OCI-M2 (cell line): Measurements from ENCODE around the gene B3GNT5.

Experiments
- DNase-seq: peaks from one replicate; lab custom pipeline; 2025; ENCODE audit not compliant: unreplicated experiment; lab: John Stamatoyannopoulos, UW

B3GNT5 gene

DNA sequence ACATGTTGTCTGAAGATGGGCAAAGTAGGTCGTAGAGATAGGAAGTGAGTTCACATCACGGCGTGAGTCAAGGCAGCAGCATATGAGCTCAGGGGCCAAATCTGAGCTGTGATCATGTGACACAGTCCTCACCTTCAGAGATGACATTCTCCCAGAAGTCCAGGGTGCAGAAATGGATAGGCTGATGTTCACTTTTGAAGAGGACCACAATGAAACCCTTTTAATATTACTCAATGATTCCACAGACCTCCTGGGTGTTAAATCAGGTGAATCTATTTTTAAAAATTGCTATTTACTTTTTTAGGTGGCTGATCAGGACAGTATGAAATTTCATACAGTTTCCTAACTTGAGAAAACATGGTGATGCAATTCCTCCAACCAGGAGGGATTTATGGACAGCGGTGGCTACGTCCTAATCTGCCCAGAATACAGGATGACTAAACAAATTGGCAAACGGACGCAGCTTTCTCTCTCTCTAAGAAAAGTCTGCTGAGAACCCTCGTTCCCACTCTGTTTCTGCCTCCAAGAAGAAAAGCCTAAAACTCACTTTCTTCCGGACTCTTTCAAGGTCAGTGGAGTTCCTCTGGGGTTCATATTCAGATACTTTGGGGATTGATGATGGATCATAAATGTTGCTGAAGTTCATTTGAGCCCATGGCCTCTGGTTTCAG, 34.4 kb downstream of the B3GNT5 start:
- DNase-seq = no peak

DNA sequence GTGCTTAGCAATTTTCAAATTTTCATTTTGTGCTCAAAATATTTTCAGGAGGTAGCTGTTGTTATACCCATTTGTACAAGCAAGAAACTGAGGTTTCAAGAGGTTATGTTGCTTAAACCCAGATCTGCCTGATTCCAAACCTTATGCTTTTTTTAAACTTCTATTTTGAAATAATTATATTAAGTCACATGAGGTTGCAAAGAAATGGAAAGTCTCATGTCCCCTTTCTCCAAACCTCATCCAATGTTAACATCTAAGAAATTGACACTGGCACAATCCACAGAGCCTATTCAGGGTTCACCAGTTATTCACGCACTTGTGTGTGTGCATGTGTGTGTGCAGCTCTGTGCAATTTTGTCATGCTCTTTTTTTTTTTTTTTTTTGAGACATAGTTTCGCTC, 35.1 kb downstream of the B3GNT5 start:
- no peak for DNase-seq

DNA sequence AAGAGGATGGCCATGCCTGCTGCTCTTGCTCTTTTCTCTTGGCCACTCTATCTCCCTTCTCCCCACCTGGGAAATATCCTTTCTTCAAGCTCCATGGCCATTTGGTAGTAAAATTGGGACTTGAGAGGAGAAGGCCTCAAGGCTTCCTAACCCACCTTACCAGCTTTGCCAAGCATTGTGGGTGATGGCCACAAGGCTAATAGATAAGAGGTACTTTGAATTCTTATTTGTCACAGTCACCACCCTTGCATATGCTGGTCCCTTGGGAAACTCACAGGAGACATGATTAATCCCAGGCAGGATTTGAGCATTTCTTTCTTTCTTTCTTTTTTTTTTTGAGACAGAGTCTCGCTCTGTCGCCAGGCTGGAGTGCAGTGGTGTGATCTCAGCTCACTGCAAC, 37.2 kb downstream of the B3GNT5 start:
- DNase-seq = no peak

DNA sequence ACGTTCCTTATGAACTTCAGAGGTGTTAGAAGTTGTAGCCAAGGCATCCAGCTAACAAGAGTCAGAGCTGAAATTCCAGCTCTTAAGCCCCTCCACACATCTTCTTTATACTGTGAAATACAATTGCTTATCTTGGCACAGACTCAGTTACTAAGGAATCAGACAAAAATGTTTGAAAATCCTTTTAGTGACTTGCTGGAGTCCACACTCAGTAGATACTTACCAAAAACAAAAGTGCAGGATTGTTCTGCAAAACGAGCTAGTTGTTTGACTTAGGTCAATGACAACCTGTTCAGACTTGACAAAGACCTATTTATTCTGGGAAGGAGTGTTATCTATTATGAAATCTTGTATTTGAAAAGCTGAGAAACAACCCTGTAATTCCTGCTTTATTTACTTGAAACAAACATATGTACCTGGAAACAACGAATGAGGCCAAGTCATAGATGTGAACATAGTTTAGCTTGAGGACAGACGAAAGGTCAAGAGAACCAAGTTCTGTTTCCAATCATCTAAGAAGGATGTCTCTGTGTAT, 38.5 kb downstream of the B3GNT5 start:
- DNase-seq = no peak

DNA sequence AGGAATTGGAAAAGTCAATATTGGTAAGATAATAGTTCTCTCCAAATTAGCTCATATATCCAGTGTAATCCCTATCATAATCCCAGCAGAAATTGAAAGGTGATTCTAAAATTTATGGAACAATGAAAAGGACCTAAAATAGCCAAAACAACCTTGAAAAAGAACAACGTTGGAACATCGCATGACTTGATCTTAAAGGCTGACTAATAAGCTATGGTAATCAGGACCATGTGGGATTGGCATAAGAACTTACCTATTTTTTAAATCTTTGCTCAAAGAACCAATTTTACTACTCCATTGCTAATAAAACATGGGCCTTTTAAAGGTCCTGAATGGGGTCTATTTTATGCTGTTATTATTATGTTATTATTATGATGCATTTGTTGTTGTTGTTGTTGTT, 40.9 kb downstream of the B3GNT5 start:
- DNase-seq = no peak

DNA sequence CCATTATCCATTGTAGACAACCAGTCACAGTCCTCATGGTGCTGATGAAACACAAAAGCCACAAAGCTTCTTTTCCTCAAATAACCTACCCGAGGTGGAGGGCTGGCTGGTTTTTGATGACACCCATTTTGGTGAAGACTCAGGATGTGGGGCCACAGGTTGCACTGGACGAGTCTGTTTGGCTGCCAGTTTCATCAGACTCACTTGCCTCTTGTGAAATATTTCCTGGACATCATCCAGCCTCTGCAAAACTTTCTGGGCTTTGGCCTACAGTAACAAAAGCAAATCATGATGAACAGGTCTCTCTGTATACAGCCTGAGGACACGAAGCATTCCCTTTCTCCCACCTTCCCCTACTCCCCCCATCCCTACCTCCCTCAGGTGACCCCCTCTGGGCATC, 42.2 kb downstream of the B3GNT5 start:
- DNase-seq = no peak

DNA sequence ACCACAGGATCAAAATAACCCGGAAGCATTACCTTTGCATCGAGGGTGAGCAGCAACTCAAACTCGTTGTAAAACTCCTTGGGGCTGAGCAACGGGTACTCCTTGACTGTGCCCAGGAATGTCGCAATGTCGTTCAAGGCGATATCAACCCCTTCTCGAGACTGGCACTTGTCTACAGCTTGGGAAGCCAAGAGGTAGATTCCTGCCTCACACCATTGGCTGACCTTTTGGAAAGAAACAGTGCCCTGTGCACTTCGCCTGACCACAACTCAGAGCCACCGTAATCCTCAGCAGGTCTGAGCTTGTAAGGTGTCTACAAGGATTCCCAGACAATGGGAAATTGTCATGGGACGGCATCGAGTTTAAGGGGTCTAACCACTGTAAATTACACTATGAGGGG, 43.9 kb downstream of the B3GNT5 start:
- DNase-seq = no peak

DNA sequence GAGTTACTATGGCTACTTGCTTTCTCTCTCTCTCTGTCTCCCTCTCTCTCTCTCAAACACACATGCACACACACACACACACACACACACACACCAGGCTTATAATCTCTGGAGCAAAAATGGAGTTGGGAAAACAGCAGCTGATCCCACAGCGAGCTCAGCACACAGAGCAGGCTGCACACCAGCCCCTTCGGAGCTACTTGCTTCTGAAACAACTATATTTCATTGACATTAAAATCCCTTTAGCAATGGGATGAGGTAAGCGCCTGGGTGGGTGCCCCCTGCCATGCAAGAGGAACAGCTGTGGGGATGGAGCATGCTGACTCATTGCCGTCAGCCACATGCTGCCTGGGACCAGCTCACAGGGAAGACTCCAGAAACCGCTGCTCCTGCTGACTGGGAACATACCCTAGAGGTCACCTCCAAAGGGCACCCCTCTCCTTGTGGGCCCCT, 45.7 kb downstream of the B3GNT5 start:
- no peak for DNase-seq

DNA sequence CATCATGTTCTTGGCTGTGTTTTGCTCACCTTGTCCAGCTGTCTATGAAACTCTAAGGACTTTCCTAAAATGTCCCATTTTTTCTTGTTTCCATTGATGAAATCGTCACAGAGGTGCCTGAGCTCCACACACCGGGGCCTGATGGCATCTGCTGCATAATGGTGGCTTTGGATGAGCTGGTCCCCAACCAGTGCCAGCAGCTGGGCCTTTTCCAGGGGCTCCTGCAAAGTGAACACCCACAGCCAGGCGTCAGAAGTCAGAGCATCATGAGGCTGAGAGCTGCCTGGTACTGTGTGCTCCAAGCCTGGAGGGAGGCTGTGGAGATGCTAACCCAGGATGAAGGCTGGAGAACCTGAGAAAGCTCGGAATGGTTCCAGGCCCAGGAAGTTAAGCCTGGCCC, 46.9 kb downstream of the B3GNT5 start:
- DNase-seq = no peak

DNA sequence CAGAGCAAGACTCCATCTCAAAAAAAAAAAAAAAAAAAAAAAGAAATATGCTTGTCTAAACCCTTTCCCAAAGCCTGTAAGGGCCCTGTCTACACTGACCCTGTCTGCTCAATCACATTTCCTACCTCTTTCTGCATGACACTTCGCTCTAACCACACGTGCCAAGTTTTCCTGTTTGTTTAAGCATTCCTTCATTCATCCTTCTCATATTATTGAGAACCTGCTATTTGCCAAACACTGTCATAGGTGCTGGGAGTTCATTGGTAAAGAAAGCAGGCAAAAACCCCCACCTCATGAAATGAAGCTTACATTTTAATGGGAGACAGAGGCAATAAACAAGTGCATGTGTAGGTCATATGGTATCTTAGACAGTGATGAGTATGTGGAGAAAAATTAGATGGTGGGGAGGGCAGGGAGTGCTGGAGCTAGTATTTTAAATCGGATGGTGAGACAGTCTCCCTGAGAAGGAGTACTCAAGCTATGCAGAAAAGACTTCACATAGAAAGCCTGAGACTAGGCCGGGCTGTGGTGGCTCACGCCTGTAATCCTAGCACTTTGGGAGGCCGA, 48.0 kb downstream of the B3GNT5 start:
- no peak for DNase-seq

DNA sequence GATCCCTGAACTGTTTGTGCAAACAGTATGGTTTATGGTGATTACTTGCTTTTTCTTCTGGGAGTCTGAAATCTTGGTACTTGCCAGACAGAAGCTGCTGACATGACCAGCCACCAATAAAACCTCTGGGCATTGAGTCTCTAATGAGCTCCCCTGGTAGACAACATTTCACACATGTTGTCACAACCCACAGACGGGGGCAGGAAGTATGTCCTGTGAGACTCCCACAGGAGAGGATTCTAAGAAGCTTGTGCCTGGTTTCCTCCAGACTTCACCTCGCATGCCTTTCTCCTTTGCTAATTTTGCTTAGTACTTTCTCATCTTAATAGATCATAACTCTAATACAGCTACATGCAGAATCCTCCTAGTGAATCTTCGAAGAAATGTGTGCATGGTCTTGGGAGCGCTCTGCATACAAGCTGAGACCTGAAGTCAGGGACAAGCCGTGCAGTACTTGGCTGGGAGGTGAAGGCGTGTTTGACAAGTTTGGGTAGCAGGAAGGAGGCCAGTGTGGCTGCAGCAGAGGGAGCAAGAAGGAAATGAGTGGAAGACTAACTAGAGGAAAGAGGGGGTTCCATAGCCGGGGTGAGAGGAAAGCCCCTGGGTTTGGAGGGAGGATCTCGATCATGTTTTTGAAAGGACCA, 49.0 kb downstream of the B3GNT5 start:
- DNase-seq = no peak

DNA sequence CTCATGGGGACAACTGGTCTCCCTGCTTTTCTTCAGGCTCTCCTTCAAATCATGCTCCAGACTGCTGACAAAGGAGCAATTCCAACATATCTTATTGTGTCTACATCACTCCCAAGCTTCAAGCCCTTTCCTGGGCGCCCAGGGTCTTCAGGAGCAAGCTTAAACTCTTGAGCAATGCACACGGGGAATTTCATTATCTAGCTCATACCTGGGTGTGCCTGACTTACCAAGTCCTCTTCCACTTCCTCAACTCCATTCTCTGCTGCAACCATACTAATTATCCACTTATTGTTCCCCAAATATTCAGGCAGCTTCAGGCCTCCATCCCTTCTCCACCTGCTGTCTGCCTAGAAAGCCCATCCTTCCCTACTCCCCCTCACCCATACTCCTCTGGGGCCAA, 50.6 kb downstream of the B3GNT5 start:
- DNase-seq = no peak

DNA sequence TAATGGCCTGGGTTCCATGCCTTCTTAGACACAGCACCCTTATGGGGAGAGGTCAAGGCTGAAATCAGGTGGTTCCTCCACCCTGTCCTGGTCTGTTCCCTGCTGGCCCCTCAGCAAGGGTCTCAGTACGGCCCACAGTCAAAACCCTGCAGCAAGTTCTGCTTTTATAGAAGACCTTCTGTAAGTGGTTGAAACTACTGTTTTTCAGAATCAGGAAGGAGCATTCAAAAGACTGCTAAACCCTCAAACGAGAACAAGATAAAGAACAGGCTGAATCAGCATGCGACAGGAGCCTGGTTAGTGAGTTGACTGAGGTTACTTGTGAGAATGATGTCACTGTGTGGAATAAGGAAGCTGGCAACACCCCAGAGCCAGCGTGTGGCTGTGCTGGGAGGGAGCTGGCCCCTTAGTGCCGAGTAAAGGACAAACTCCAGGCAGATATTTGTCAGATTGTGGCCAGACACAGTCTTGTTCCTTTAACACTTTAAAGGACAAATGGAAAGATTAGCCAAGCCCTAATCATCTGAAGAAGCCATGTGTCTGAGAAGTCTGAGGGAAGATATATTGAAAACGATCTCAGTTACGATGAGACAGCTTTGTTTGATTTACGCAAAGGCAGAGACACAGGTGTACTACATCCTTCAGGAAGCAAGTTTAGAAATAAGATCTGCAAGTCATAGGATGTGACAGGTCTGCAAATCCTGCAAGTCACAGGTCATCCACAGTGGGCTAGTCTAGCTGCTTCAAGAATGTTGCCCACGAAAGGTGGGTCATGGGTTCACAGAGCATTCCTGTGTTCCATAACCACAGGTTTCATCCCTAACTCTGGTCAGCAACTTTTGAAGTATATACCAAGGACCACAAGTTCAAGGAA, 54.0 kb downstream of the B3GNT5 start:
- no peak for DNase-seq

DNA sequence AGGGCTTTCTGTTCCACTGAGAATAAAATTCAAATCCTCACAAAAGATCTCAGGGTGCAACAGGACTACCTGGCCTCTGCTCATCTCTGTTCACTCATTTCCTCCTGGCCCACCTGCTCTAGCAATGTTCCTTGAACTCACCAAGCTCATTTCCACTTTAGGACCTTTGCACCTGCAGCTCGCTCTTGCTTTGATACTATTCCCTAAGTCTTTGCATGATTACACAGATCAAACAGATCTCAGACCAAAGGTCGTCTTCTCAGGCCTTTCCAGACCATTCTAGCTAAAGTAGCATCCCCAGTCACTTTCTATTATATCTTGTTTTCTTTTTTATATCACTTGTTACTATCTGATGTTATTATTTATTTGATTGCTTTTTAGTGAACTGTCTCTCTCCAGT, 54.7 kb downstream of the B3GNT5 start:
- DNase-seq = no peak

DNA sequence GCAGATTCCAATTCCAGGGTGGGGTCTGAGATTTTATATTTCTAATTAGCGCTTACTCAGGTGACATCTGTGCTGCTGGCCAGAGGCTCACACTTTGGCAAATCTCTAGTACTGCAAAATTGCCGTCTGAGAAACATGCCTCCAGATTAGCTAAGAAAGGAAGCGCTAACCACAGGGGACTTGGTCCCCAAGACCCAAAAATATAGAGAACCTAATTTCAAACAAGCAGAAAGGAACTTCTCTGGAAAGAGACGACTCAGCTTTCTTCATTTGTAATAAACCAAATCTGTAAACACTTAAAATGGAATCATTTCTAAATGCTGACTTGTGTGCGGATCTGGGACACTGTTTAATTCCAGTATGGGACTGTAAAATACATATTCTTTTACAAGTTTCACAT, 55.7 kb downstream of the B3GNT5 start:
- DNase-seq = no peak

DNA sequence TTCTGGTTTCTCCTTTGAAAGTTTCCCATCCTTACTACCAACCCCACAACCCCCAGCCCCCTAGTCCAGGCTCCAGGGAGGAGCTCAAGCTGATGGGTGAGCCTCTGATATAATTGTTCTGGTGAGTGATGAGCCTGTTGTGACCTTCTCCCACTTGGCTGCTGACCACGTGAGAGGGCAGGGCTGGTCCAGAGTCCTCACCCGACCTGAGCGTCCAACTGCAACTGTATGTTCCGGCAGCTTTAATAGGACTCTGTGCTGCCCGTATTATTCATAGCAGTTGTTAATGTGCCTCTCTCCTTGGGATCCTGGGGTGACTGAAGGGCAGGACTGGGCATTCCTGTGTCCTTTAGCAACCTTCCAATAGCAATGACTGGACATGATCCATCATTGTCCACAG, 56.2 kb downstream of the B3GNT5 start:
- no peak for DNase-seq

DNA sequence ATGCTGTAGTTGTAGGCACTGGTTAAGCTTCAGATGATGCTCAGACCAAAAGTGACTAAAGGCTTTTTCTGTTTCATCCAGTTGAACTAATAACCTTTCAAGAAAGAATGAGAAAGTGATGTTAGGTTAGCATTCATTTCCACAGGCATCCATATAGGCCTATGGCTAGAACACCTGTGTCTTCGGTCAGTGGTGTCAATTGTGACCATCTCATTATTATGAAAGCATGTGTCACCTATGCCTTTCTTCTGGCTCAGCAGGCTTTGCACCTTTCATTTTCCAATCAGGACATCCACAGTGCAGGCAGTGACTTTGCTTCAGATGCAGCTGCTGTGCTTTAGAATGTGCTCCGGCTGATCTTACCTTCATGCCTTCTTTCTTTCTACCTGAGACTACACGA, 57.9 kb downstream of the B3GNT5 start:
- DNase-seq = no peak

DNA sequence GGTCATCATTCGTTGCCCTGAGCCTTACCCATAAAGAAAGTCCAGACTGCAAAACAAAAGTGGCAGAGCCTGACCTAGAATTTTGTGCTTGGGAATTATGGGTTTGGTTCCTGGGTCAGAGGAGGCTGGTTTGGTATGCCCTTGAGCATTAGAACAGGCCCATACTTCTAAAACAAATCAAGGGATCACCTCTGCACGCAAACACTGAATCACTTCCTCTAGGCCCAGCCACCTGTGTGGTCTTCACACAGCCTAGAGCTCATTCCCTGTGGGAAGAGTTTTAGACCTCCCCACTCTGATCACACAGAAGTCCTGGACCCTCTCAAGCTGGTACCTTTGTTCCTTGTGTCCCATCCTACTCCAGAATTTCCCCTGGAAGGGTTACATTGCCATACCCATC, 59.4 kb downstream of the B3GNT5 start:
- no peak for DNase-seq

DNA sequence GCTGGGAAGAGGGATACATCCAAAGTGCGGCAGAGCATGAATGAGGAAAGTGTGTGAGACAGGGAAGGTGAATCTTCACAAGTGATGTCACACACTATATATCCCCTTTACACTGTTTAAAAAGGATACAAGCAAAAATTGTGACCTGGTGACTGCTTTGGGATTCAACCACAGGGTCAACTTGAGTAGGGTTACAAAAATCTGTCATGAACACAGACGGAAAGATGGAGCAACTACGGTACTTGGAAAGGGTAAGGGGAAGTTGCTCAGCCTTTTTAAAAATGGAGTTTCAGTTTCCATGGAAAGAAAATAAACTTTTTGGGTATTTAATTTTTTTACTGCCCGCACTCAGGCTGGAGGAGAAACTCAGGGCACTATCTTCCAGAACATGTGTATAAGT, 60.3 kb downstream of the B3GNT5 start:
- DNase-seq = no peak

DNA sequence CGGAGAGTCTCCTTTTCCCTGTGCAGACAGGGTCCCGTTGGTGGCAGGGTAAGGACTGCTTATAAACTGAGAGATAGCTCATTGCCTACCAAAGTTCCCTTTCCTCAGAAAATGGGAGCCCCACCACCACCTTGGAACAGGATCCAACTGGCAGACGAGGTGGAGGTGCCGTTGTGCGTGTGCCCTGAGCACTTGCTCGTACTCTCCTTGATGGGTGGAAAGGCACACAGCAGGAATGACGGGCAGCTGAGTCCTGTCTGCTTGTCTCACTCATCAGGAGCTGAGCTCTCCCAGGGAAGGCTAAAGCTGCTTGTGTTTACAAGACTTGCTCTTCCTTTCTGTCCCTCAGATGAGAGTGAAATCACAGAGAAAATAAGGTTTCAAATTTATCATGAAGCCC, 60.7 kb downstream of the B3GNT5 start:
- DNase-seq = no peak

DNA sequence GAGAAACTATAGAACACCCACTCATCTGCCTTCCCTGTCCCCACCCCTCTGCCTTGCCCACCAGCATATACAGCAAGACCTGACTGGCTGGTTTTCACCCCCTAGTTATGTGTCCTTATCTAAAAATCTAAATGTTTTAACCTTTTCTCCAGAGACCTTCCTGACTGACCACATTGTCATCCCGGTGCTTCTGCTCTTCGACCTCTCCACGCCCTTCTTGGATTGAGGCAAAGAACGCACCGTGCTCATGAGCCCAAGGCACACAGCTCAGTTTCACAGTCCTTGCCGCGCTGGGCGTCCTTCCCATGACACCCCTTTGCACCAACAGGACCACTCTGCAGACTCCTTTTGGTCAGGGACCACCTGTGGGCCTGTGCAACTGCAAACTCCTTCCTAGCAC, 62.7 kb downstream of the B3GNT5 start:
- no peak for DNase-seq

DNA sequence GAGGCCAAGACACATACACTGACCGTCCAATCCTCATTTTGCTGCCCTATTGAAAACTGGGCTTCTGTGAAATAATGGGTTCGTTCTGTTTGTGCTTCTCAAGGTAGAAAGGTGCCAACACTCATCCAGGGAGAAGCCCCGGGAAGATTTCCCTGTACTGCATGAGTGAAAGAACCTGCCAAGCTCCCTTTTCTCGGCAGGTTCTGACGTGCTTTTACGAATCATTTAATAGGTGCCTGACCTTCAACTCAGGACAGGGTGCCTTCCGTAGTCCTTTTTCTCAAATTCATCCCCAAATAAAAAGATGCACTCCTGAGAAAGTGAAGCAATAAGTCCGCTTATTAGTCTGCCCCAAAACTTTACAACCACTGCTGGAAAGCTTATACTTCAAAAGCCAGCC, 64.2 kb downstream of the B3GNT5 start:
- DNase-seq = no peak
